Type B pancreatic cell (in vitro differentiated cells): ENCODE data around the gene FAM193A. TPM values are rescaled to one million over a fixed set of nuclear protein-coding genes. Genes with fewer than 3 reads are reported as not detected.

ENCODE experiments used
- DNase-seq: peaks from one replicate; pipeline ENCODE4 v3.0.0; 2021; ENCODE audit warnings: mixed read lengths; ENCODE audit not compliant: unreplicated experiment; ENCODE audit errors: extremely low spot score
- H3K27ac Mint-ChIP-seq: 2 replicates; pipeline ENCODE4 v1.8.0; 2021; ENCODE audit warnings: mild to moderate bottlenecking, mixed read lengths
- H3K27me3 Mint-ChIP-seq: 2 replicates; pipeline ENCODE4 v1.8.0; 2021; ENCODE audit warnings: mixed read lengths
- H3K36me3 Mint-ChIP-seq: 2 replicates; pipeline ENCODE4 v1.8.0; 2021; ENCODE audit warnings: mixed read lengths
- H3K4me1 Mint-ChIP-seq: one replicate; pipeline ENCODE4 v1.8.0; 2021; ENCODE audit warnings: mixed read lengths; ENCODE audit not compliant: unreplicated experiment
- H3K4me3 Mint-ChIP-seq: 2 replicates; pipeline ENCODE4 v1.8.0; 2021; ENCODE audit warnings: mild to moderate bottlenecking, mixed read lengths
- H3K9me3 Mint-ChIP-seq: 2 replicates; pipeline ENCODE4 v1.8.0; 2021; ENCODE audit warnings: mixed read lengths
- total RNA-seq: library from RNA; stranded (reverse); gene quantifications from 2 replicates; pipeline ENCODE4 v1.2.1, GENCODE V29; 2021; ENCODE audit warnings: low replicate concordance
- TF ChIP-seq, protein P1 (sequence below): fragments of 200-600 bp; sonication (generic); conservative IDR thresholded peaks from 2 replicates; pipeline ENCODE4 v1.5.0; 2021; ENCODE audit warnings: antibody characterized with exemption, mild to moderate bottlenecking

The FAM193A gene
- total RNA-seq, 1 donor from 2014 or later: 37.1 TPM

DNA sequence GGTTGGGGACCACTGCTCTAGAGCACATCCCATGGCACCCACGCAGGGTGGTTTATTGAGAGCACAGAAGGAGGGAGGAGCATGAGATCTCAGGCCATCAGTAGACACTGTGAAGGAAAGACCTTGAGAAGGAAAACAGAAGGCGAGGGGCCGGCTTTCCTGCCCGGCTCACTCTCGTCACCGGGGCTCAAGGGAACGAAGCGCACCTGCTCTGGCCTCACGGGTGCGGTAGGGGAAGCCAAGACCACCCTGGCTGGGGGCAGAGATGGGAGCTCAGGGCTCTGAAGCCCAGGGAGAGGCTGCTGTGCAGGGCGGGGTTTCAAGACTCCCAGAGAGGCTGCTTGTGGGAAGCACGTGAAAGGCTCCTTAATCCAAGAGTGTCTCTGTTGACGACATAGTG, 113.8 kb downstream of the FAM193A start:
- H3K36me3 Mint-ChIP-seq: peaks cover 27% of the 10 kb centered on the region
- H3K4me1 Mint-ChIP-seq: peaks cover 13% of the 10 kb centered on the region
- H3K27me3 Mint-ChIP-seq: no peaks in the 10 kb centered on the region
- no peak overlapping the region for H3K4me3 Mint-ChIP-seq
- H3K9me3 Mint-ChIP-seq: no peaks in the 10 kb centered on the region
- H3K27ac Mint-ChIP-seq: peak overlapping the region; percentile 12
- DNase-seq: no peak
- TF ChIP-seq, protein P1, sequence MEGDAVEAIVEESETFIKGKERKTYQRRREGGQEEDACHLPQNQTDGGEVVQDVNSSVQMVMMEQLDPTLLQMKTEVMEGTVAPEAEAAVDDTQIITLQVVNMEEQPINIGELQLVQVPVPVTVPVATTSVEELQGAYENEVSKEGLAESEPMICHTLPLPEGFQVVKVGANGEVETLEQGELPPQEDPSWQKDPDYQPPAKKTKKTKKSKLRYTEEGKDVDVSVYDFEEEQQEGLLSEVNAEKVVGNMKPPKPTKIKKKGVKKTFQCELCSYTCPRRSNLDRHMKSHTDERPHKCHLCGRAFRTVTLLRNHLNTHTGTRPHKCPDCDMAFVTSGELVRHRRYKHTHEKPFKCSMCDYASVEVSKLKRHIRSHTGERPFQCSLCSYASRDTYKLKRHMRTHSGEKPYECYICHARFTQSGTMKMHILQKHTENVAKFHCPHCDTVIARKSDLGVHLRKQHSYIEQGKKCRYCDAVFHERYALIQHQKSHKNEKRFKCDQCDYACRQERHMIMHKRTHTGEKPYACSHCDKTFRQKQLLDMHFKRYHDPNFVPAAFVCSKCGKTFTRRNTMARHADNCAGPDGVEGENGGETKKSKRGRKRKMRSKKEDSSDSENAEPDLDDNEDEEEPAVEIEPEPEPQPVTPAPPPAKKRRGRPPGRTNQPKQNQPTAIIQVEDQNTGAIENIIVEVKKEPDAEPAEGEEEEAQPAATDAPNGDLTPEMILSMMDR: no peak

DNA sequence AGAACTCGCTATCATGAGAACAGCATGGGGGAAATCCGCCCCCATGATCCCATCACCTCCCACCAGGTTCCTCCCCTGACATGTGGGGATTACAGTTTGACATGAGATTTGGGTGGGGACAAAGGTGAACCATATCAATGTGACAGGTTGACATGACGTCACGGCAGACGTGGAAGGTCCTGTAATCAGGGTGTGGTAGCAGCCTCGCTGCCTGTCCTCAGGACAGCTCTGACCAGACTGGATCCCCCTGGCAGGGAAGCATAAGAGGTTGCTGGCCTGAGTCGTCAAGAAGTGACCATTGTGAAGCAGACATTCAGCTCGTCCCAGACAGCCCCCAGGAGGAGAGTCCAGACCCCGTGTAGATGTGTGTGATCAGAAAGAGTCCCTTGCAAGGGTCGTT, 115.1 kb downstream of the FAM193A start:
- Mint-ChIP-seq H3K36me3 (peaks cover 27% of the 10 kb centered on the region), H3K4me1 (peaks cover 13% of the 10 kb centered on the region), H3K27me3 (no peaks in the 10 kb centered on the region), H3K27ac (peak overlapping the region; percentile 22), H3K4me3 (no peak overlapping the region), H3K9me3 (no peaks in the 10 kb centered on the region)
- TF ChIP-seq, protein P1: no peak
- no peak for DNase-seq

DNA sequence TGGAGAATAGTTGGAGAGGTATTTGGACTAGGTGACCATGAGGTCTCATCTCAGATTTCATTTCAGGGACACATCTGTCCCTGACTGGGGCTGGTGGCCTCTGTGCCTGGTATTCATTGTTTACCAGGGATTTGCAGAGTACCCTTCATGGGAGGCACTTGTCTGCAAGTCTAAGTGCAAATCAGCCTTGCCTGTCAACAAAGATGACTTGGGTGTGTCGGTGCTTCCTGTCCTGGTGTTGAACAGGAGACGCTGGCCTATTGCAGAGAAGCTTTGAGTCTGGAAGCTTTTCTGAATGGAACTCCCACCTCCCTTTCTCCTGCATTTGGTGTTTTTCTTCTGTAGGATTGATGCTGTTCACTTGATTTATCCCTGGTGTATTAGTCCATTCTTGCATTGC, 115.6 kb downstream of the FAM193A start:
- H3K4me3 Mint-ChIP-seq: no peak overlapping the region
- H3K27ac Mint-ChIP-seq: peak overlapping the region; percentile 22
- DNase-seq: no peak
- H3K4me1 Mint-ChIP-seq: peaks cover 13% of the 10 kb centered on the region
- TF ChIP-seq, protein P1: no peak
- no peaks in the 10 kb centered on the region for H3K27me3 Mint-ChIP-seq
- no peaks in the 10 kb centered on the region for H3K9me3 Mint-ChIP-seq
- peaks cover 27% of the 10 kb centered on the region for H3K36me3 Mint-ChIP-seq

DNA sequence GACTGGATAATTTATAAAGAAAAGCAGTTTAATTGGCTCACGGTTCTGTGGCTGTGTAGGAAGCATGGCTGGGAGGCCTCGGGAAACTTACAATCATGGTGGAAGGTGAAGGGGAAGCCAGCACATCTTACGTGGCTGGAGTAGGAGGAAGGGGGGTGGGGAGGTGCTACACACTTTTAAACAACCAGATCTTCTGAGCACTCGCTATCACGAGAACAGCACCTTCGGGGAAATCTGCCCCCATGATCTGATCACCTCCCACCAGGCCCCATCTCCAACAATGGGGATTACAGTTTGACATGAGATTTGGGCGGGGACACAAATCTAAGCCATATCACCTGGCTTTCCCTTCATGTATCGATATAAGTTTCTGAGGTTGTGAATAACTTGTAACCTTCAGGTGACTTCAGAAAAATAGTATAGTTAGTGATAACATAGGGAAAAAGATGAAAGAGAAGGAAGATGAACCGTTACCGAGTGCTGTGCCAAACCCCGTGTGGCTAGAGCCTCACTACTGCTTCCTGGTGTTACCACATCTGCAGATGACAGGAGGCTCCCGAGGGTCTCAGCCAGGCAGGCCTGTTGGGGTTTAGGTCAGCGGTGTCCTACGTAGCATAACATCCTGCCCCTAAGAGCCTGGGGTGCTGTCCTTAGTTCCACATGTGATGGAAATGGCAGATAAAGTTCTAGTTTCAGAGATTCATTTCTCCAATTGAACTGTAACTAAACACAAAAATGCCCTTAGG, 116.1 kb downstream of the FAM193A start:
- Mint-ChIP-seq H3K27ac (no peak overlapping the region), H3K4me1 (peaks cover 13% of the 10 kb centered on the region), H3K4me3 (no peak overlapping the region), H3K36me3 (peaks cover 27% of the 10 kb centered on the region), H3K27me3 (no peaks in the 10 kb centered on the region), H3K9me3 (no peaks in the 10 kb centered on the region)
- TF ChIP-seq, protein P1: no peak
- no peak for DNase-seq

DNA sequence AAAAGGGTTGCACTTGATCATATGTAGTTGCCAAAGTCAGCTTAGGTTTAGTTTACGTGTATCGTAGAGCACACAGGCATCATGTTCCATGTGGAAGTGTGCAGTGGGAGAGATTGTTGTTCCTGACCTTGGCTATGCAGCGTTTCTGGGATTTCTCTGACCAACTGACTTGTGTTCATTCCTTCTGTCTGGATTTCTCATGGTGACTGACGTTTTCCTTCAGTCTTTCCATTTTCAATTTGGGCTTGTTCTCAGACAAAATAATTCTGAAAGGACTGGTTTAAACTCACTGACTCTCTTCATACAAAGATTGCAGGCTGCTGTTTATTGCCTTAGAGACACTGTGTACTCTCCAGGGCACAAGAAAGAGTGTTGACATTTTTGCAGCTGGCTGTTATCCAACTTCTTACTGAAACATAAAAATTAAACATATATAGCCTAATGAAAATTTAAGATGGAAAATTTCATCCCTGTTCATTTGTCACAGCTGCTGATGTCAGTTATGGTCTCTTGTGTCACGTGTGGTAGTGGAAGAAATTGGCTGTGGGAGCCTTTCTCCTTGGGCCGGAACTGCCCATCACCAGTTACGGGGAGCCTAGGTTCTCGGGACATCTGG, 124.3 kb downstream of the FAM193A start:
- no peak overlapping the region for H3K4me3 Mint-ChIP-seq
- peaks cover 29% of the 10 kb centered on the region for H3K36me3 Mint-ChIP-seq
- no peaks in the 10 kb centered on the region for H3K9me3 Mint-ChIP-seq
- DNase-seq: no peak
- no peaks in the 10 kb centered on the region for H3K27me3 Mint-ChIP-seq
- TF ChIP-seq, protein P1: no peak
- no peak overlapping the region for H3K27ac Mint-ChIP-seq
- no peaks in the 10 kb centered on the region for H3K4me1 Mint-ChIP-seq
